ENCODE results near the gene VDAC2. TPM values are rescaled to one million over a fixed set of nuclear protein-coding genes. Genes with fewer than 3 reads are reported as not detected.

The VDAC2 gene
- total and polyA plus RNA-seq, 2 experiments from 2014 or later, result 167 to 190 TPM

DNA sequence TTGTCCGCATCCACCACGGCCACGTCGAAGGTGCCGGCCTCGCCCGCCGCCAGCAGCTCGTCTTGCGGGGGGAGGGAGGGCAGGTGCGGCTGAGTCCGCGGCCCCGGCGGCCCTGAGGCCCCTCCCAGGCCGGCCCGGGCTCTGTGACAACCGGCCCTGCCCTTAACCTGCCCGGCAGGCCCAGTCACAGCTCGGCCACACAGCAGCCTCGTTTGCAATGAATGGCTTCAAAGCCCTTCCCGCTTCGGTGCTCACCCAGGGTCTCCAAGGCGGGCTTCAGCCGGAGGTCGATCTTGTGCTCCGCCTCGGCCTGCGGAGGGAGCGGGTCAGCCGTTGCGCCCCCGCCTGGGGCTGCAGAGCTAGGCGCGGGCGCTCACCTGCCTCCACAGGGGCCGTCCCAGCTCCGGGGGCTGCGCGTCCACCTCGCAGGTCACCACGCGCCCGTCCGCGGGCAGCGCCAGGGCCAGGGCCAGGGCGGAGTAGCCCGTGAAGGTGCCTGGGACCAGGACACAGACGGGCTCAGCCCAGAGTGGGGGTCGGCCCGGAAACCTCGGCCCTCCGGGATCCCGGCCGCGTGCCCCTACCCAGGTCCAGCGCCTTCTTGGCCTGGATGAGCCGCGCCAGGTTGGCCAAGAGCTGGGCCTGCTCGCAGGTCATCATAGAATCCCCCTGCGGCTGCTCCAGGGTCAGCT is 24.2 kb downstream of the VDAC2 start:
- Histone ChIP-seq H3K9me2 (replicated peaks; ENCODE audit: insufficient read depth) (no peaks in the 10 kb centered on the region), H3K36me3 (replicated peaks; ENCODE audit: insufficient read depth, low read depth) (no peaks in the 10 kb centered on the region), H3K27me3 (no peaks in the 10 kb centered on the region), H3K4me1 (ENCODE audit: insufficient read depth) (peaks cover 25% of the 10 kb centered on the region), H2AFZ (peak overlapping the region; percentile 81), H3K9me3 (ENCODE audit: low read depth) (no peaks in the 10 kb centered on the region), H3K4me2 (peak overlapping the region; percentile 99), H3K4me3 (peak overlapping the region; percentile 75), H3K79me2 (no peaks in the 10 kb centered on the region), H3K27ac (peak overlapping the region; percentile 78), H4K20me1 (ENCODE audit: insufficient read depth, poor library complexity, severe bottlenecking) (no peaks in the 10 kb centered on the region)
- 3% methylated on average over 55 of the region's 62 CpGs for WGBS (ENCODE audit: low lambda C conversion rate, missing lambda C conversion rate)
- DNase-seq (ENCODE audit: low spot score), result peak; percentile 73
- TF ChIP-seq CTCF (IDR thresholded peaks at IDR 0.05; ENCODE audit: poor library complexity) (no peak), EZH2phosphoT487 (IDR thresholded peaks at IDR 0.05; ENCODE audit: low read depth, severe bottlenecking, unreplicated experiment) (no peak), EZH2 (IDR thresholded peaks at IDR 0.05; ENCODE audit: borderline replicate concordance) (no peak)

DNA sequence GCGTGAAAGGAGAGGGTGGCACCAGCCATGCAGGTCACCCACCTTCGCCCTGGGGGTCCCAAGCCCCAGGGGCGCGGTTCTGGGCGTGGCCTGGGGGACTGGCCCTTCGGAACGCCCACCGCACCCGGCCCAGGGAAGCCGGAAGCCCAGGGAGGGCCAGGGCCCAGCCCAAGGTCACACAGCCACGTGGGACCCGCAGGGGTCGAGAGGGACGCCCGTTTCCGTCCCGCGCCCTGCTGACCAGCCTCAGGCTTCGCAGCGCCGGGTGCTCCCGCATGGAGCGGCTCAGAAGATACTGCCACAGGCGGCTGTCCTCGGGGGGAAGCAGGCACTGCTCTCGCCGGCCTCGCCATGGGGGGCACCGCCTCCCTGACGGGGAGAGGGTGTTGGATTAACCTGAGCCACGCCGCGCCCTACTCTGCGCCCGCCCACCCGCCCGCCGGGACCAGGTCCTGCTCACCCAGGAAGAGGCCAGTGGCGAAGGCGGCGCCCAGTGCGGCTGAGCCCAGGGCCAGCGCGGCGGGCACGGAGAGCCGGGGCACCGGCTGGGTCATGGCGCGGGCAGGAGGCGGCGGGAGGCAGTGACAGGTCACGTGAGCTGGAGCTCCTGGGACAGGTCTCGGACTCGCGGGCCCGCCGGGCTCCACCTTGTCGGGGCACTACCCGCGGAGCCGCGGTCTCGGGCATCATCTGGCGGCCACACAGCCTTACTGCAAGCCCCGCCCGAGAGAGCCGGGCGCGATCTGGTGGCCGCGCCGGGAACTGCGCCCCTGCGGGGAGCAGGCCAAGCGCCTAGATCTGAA is 25.0 kb downstream of the VDAC2 start, which contains the start of gene COMTD1:
TSS of gene COMTD1 (minus strand) at position 583 of the 803 bp plus-strand sequence. CDS start at position 554, 29 bp downstream.
- no peaks in the 10 kb centered on the region for H3K9me3 ChIP-seq (ENCODE audit: low read depth)
- no peaks in the 10 kb centered on the region for H4K20me1 ChIP-seq (ENCODE audit: insufficient read depth, poor library complexity, severe bottlenecking)
- H3K36me3 ChIP-seq (replicated peaks; ENCODE audit: insufficient read depth, low read depth), result no peaks in the 10 kb centered on the region
- peak; percentile 97 for DNase-seq (ENCODE audit: low spot score)
- no peaks in the 10 kb centered on the region for H3K79me2 ChIP-seq
- no peaks in the 10 kb centered on the region for H3K27me3 ChIP-seq
- H3K4me2 ChIP-seq, result peak within 1 kb of the TSS; percentile 99
- peak within 1 kb of the TSS; percentile 75 for H3K4me3 ChIP-seq
- H3K4me1 ChIP-seq (ENCODE audit: insufficient read depth), result peaks cover 25% of the 10 kb centered on the region
- TF ChIP-seq EZH2 (IDR thresholded peaks at IDR 0.05; ENCODE audit: borderline replicate concordance), result no peak
- TF ChIP-seq CTCF (IDR thresholded peaks at IDR 0.05; ENCODE audit: poor library complexity), result peak; percentile 100
- no peak for TF ChIP-seq EZH2phosphoT487 (IDR thresholded peaks at IDR 0.05; ENCODE audit: low read depth, severe bottlenecking, unreplicated experiment)
- H3K9me2 ChIP-seq (replicated peaks; ENCODE audit: insufficient read depth), result no peaks in the 10 kb centered on the region
- WGBS (ENCODE audit: low lambda C conversion rate, missing lambda C conversion rate), result under 1% methylated on average over 65 of the region's 76 CpGs
- peak within 1 kb of the TSS; percentile 78 for H3K27ac ChIP-seq
- peak within 1 kb of the TSS; percentile 81 for H2AFZ ChIP-seq

DNA sequence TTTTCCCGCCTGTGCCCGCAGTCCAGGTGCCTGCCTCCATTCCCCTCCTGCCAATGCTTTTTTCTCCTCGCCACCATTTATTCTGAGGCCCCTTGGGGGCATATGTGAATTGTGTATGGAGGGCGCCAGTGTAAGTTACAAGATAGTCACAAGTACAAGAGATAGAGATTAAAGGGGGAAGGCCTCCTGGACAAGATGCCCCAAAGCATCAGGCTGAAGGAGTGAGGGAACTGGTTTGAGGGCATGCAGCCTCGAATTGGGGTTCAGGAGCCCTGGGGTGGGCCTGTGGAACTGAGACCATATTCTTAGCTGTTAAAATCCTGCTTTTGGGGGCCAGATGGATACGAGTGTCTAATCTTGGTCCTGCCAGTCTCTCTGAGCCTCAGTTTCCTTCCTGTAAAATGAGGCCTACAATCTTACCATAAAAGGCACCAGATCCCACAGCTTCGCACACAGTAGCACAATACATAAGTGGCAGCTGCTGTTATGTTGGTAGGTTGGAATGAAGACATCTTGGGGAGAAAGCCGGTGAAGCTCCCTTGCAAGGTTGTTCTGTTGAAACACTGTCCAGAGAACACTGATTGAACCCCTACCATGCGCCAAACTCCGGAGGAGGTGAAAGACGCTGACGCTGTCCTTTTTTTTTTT is 25.7 kb downstream of the VDAC2 start:
- peak overlapping the region; percentile 48 for H3K27ac ChIP-seq

More for the DNA sequence above, 25.7 kb downstream of the VDAC2 start:
- Histone ChIP-seq H3K4me3 (no peak overlapping the region), H2AFZ (no peak overlapping the region), H3K36me3 (replicated peaks; ENCODE audit: insufficient read depth, low read depth) (no peaks in the 10 kb centered on the region), H4K20me1 (ENCODE audit: insufficient read depth, poor library complexity, severe bottlenecking) (no peaks in the 10 kb centered on the region), H3K27me3 (no peaks in the 10 kb centered on the region), H3K79me2 (no peaks in the 10 kb centered on the region), H3K9me2 (replicated peaks; ENCODE audit: insufficient read depth) (no peaks in the 10 kb centered on the region), H3K4me2 (peak overlapping the region; percentile 38), H3K9me3 (ENCODE audit: low read depth) (no peaks in the 10 kb centered on the region), H3K4me1 (ENCODE audit: insufficient read depth) (peaks cover 25% of the 10 kb centered on the region)
- no peak for TF ChIP-seq EZH2 (IDR thresholded peaks at IDR 0.05; ENCODE audit: borderline replicate concordance)
- no peak for TF ChIP-seq CTCF (IDR thresholded peaks at IDR 0.05; ENCODE audit: poor library complexity)
- TF ChIP-seq EZH2phosphoT487 (IDR thresholded peaks at IDR 0.05; ENCODE audit: low read depth, severe bottlenecking, unreplicated experiment), result no peak
- WGBS (ENCODE audit: low lambda C conversion rate, missing lambda C conversion rate), result 57% methylated on average over 12 of the region's 12 CpGs
- no peak for DNase-seq (ENCODE audit: low spot score)
